Measurements from ENCODE around the gene DYNLRB1.

The DYNLRB1 gene

GRCh38 chr20:34534391-34535165 lies 18.4 kb downstream of the DYNLRB1 start:
- DNase-seq (ENCODE audit: low spot score) = no peak

- DNase-seq (ENCODE audit: low spot score) = no peak
Observed at GRCh38 chr20:34535301-34535840, 19.1 kb downstream of the DYNLRB1 start.

GRCh38 chr20:34535857-34536256 lies 19.6 kb downstream of the DYNLRB1 start:
- DNase-seq (ENCODE audit: low spot score) = no peak

- no peak for DNase-seq (ENCODE audit: low spot score)
Observed at GRCh38 chr20:34536798-34537394, 20.7 kb downstream of the DYNLRB1 start.

- DNase-seq (ENCODE audit: low spot score) = no peak
Observed at GRCh38 chr20:34537651-34538050, 21.4 kb downstream of the DYNLRB1 start.

- DNase-seq (ENCODE audit: low spot score) = peak; percentile 86
Observed at GRCh38 chr20:34538671-34539123, 22.5 kb downstream of the DYNLRB1 start.

GRCh38 chr20:34539756-34540155 lies 23.5 kb downstream of the DYNLRB1 start:
- no peak for DNase-seq (ENCODE audit: low spot score)

GRCh38 chr20:34540596-34541263 lies 24.5 kb downstream of the DYNLRB1 start:
- no peak for DNase-seq (ENCODE audit: low spot score)

GRCh38 chr20:34541264-34541901 lies 25.2 kb downstream of the DYNLRB1 start:
- DNase-seq (ENCODE audit: low spot score) = no peak

- DNase-seq (ENCODE audit: low spot score) = no peak
Observed at GRCh38 chr20:34541917-34542316, 25.7 kb downstream of the DYNLRB1 start.

- no peak for DNase-seq (ENCODE audit: low spot score)
Observed at GRCh38 chr20:34542439-34542838, 26.2 kb downstream of the DYNLRB1 start.

- DNase-seq (ENCODE audit: low spot score) = no peak
Observed at GRCh38 chr20:34543463-34544056, 27.3 kb downstream of the DYNLRB1 start.

- no peak for DNase-seq (ENCODE audit: low spot score)
Observed at GRCh38 chr20:34544109-34544796, 28.0 kb downstream of the DYNLRB1 start.

- no peak for DNase-seq (ENCODE audit: low spot score)
Observed at GRCh38 chr20:34546751-34547181, 30.5 kb downstream of the DYNLRB1 start.

GRCh38 chr20:34547844-34548613 lies 31.8 kb downstream of the DYNLRB1 start:
- no peak for DNase-seq (ENCODE audit: low spot score)

GRCh38 chr20:34549291-34549928 lies 33.2 kb downstream of the DYNLRB1 start:
- DNase-seq (ENCODE audit: low spot score) = no peak

GRCh38 chr20:34549929-34550305 lies 33.7 kb downstream of the DYNLRB1 start:
- DNase-seq (ENCODE audit: low spot score) = no peak

GRCh38 chr20:34552569-34552968 lies 36.3 kb downstream of the DYNLRB1 start:
- no peak for DNase-seq (ENCODE audit: low spot score)

GRCh38 chr20:34553366-34553867 lies 37.2 kb downstream of the DYNLRB1 start:
- DNase-seq (ENCODE audit: low spot score) = no peak

- DNase-seq (ENCODE audit: low spot score) = no peak
Observed at GRCh38 chr20:34557936-34558319, 41.7 kb downstream of the DYNLRB1 start.

Data from HuH-7.5 (cell line).